GM19468 (cell line): ENCODE measurements around the gene COL5A1.

Experiments used
- ATAC-seq: cut with Tn5 transposase; IDR thresholded peaks from one replicate; pipeline ENCODE4 v1.9.1; 2021; ENCODE audit warnings: mild to moderate bottlenecking, moderate library complexity, moderate number of reproducible peaks; ENCODE audit not compliant: unreplicated experiment; ENCODE audit errors: extremely low read depth

COL5A1 gene

DNA sequence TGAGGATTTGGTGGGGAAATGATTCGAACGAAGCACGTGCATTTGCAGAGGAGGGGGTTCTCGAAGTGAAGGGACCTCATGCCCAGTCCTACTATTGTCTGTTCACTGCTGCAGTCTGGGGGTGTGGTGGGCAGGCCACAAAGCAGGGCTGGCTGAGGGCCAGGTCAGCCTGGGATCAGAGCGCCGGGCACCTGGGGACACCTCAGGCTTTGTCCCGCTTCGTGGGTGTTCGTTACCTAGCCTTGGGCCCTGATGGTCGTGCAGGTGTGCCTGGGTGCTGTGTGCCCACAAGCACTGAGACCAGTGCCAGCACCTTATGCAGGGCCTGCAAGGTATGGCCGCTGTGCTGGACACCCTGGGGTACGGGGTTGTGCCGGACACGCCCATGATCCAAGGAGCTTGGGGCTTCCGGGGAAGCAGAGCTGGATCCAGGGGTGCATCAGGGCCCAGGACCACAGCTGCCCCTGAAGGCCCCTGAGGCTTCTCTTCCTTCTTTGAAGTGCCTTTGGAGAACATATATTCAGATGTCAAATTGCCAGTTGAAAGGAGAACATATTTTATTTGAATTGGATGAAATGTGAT is 80.6 kb downstream of the COL5A1 start:
- no peak for ATAC-seq

GRCh38 chr9:134723037-134723436 is 81.4 kb downstream of the COL5A1 start:
- no peak for ATAC-seq

- no peak for ATAC-seq
Observed at GRCh38 chr9:134723491-134724190, 82.0 kb downstream of the COL5A1 start.

GRCh38 chr9:134724202-134724911 is 82.8 kb downstream of the COL5A1 start:
- ATAC-seq, result no peak

- no peak for ATAC-seq
Observed at GRCh38 chr9:134724912-134725604, 83.5 kb downstream of the COL5A1 start.

DNA sequence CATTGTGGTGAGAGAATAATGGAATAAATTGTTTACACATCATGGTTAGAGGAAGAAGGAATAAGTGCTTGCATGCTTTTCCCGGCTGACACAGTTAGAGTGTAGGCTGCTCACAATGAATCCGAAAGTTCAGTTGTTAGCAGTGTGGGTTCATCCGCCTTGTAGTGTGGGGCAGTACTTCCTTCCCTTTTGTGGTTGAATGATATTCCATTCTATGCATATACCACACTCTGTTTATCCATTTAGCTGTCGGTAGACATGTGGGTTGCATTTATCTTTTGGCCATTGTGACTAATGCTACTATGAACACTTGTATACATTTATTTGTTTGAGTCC is 84.0 kb downstream of the COL5A1 start:
- ATAC-seq, result no peak

GRCh38 chr9:134726026-134726721 is 84.6 kb downstream of the COL5A1 start:
- ATAC-seq, result no peak

DNA sequence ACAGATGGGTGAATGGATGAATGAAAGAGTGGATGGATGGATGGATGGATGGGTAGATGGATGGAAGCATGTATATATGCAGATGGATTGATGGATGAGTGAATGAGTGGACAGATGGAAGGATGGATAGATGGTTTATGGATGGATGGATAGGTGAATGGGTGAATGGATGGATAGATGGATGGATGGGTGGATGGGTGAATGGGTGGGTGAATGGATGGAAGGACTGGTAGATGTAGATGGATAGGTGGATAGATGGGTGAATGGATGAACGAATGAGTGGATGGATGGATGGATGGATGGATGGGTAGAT is 85.1 kb downstream of the COL5A1 start:
- ATAC-seq, result no peak

DNA sequence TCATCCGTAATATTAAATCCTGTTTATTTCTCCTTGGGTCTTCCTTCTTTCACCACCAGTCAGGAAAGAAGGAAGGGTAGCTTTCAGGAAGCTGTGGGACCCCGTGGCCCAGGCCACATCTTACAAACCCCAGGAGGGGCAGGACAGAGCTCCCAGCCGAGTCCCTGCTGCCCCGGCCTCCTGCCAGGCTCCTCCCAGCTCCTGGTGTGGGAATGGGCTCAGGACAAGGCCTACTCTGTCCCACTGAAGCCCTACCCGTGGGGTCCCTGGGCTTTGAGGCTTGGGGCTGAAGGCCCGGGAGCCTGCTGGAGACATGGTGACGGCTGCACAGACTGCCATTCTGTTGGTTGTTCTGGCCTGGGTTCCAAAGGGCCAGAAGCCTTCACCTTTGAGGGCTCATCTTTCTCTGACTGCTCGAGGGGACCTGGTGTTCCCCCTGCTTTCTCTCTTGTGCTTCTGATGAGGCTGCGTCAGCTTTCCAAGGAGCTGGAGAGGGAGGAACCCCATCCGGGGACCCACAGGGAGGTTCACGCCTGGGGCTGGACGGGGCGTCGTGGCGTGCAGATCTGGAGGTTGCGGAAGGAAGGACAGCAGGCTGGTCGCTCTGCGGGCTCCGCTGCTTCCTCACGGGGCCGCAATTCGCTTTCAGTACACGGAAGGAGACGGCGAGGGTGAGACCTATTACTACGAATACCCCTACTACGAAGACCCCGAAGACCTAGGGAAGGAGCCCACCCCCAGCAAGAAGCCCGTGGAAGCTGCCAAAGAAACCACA is 86.6 kb downstream of the COL5A1 start:
- no peak for ATAC-seq

DNA sequence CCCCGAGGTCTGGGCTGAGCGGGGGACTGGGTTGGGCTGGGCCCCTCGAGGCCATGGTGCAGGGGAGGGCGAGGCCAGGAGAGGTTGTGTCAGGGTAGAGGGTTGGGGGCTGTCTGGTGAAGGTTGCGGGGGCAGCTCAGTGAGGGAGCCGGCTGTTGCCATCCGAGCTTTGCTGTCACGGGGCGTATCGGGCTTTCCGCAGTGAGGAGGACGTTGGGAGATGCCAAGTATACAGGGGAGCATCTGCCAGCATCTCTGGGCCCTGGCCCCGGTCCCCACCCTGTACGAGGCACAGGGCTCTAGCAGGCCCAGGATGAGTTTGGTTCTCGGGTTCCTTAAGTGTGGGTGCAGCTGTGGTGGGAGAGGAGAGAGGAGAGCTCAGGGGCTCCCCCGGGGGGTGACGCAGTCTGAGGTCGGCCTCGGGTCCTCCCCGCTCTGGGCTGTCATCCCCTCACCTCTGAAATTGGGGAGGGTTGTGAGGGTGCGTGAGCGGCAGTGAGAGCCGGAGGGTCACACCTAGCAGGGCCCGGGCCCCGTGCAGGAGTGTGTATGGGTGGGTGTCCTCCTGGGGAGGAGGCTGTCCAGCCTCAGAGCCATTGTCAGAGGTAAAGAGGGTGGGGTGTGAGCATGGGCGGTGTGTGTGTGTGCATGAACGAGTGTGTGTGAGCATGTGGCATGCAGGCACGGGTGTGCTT is 87.3 kb downstream of the COL5A1 start:
- no peak for ATAC-seq

DNA sequence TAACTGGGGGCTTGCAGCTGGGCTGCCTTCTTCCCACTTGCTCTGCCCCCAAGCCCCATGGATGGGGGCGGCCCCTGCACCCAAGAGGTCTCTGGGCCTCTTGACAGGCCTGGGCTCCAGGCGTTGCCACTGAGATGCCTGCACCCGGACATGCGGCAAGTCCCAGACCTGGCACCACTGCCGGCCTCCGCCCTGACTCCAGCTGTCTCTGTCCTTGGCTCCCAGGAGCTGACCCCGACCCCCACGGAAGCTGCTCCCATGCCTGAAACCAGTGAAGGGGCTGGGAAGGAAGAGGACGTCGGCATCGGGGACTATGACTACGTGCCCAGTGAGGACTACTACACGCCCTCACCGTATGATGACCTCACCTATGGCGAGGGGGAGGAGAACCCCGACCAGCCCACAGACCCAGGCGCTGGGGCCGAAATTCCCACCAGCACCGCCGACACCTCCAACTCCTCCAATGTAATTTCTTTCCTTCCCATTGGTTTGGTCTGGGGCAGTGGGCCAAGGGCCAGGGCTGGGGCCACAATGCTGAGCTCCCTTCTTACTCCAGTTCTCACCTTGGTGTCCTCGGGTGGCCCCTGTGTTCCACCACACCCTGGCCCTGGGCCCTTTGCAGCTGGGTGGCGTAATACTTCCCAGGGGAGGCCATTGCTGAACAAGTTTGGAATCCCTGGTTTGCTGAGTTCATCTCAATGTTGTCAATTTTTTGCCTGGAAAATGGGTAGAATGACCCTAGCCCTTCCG is 88.6 kb downstream of the COL5A1 start:
- no peak for ATAC-seq

DNA sequence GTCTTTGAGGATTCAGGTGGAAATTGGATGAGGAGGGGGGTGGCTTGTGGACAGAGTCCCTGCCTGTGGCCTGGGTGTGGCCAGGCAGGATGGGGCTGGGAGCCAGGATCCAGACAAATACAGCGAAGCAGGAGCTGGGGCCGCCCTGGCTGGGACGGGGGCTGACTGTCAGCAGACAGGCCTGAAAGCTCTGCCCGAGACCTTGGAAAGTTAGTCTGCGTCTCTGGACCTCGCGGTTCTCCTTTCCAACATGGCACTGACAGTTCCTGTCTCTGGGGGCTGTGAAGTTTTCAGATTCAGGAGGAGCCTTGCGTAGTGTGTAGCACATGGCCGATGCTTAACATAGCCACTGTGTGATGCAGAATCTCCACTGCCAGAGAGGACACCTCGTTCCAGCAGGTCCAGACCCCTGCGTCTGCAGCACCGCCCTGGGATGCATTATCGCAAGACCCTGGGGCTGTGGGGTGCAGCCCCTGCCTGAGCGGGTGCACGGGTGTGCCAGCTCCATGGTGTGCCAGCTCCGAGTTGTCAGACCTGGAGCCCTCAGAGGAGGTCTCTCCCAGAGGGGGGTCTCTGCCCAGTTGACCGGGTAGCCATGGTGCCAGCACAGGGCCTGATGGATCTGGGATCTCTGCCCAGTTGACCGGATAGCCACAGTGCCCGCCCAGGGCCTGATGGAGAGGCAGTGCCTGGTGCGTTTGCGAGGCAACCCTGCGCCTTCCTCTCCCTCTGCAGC is 89.3 kb downstream of the COL5A1 start:
- no peak for ATAC-seq

DNA sequence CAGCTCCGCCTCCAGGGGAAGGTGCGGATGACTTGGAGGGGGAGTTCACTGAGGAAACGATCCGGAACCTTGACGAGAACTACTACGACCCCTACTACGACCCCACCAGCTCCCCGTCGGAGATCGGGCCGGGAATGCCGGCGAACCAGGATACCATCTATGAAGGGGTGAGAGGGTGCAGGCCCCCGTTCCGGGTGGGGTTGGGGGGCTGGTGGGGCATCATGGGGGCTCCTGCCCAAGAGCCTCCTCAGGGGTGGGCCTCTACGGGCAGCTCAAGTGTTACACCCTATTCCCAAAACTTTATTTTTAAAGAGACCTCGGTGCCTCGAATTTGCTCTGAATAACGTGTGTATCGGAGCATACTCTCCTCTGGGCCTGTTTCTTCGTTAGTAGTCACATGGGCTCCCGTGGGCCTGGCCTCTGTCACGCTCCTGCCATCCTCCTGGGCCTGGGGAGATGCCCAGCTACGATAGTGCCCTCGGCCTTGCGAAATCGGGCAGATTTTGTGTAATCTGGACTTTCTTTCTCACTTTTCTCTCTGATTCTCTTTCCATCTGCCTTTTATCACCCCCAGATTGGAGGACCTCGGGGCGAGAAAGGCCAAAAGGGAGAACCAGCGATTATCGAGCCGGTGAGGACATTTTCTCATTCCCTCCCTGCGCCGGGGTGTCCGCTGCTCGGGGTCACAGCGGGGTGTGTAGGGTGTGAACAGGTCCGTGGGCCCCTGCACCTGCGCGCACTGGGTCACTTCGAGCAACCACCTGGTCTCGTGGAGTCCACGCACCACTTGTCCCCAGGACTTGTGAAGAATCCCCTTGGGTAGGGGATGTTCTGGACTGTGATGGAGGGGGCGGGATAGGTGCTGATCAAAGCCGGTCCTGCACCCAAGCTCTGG is 90.1 kb downstream of the COL5A1 start:
- ATAC-seq, result no peak

- ATAC-seq, result no peak
Observed at GRCh38 chr9:134732392-134733110, 90.9 kb downstream of the COL5A1 start.

GRCh38 chr9:134733480-134734232 is 92.1 kb downstream of the COL5A1 start:
- ATAC-seq, result no peak

DNA sequence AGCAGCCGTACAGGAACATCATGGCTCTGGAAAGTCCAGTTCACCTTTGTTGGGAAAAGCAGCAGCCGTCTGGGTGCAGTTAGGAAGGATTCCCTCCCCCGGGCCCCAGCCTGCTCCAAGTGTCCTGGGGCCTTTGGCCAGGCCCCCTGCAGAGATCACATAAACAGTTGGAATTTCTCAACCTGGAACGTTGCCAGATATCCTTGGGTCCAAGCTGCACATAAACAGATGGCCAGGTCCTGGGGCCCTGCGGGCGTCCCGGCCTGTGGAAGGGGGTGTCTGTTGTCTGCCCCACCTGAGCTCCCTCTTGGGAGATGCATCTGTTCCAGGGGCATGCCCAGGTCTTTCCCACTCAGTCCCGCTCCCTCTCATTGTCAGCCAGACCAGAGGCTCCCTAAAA is 92.7 kb downstream of the COL5A1 start:
- no peak for ATAC-seq
